ENCODE results near the gene P3R3URF. TPM values are rescaled to one million over a fixed set of nuclear protein-coding genes. Genes with fewer than 3 reads are reported as not detected.
"Not testable (repeated sequence)": the region's sequence is repeated elsewhere in the genome, so short reads cannot be mapped to it uniquely, and the experiment has no call there.

The P3R3URF gene
- polyA plus RNA-seq (ENCODE audit: insufficient read length in 4 of 4): not detected

DNA sequence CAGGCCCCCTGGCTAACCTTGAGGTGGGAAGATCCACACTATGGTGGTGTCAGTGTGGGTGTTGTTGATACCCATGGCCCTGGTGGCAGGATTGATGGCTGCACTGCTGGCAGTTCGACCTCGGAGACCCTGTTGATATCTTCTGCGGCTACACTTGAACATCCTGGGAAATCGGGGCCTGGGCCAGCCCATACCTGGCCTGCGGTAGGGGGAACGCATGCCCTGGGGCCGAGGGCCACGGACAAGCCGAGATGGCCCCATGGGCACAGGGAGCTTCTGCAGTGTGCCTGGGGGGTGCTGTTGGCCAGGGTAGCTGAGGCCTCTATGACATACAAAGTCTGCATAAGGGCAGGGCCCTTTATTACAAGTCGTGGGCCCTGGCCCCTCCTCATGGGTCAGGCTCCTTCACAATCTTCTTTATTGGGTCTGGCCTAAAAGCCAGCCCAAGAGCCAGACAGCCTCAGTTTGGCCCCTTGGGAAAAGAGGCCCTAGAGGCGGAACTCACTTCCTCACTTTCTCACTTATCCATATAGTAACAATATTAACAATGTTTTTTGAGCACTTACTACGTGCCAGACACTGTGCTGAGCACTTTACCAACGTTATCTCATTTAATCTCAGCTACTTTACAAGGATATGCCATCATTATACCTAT is at the start of gene P3R3URF:
P3R3URF (minus strand) TSS at position 278 of the 655 bp plus-strand sequence; CDS start at position 261, 17 bp downstream.
- DNase-seq (ENCODE audit: low read depth in 4 of 4, low spot score in 3 of 4): no peak

DNA sequence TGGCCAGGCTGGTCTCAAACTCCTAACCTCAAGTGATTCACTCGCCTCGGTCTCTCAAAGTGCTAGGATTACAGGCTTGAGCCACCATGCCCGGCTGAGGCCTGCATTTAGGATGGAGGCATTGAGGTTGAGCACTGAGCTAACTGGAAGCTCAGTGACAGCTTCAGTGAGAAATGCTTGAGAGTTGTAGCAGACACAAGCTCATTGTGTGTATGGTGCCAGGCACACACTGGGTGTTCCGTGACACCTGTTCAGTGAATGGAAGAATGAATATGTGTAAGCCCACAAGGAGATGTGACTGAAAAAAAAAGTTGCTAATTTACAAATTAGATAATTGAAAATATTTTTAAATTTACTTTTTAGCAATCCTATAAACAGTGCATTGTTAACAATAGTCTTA is 48.7 kb upstream of the P3R3URF start:
- DNase-seq (ENCODE audit: low read depth in 4 of 4, low spot score in 3 of 4): no peak

DNA sequence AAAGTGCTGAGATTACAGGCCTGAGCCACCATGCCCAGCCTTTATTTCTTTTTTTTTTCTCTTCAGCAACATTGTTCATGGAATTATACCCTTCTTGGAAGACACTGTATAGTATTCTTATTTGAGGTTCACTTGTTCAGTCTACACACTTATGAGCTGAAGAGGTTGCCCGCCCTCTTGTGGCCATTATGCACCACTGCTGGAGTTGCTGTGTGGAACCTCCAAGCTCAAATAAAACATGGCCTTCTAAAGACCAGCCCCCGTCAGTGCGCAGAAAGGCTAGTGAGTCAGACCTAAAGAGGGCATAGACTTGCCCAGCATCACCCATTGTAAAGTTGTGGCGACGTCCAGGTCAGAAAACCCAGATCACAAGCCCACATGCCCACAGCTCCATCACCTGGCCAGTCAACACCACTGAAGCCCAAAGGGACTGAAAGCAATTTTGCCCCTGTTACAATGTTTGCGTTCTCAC is 47.2 kb upstream of the P3R3URF start:
- peak in 1 of 4 donors; percentile 63 for DNase-seq (ENCODE audit: low read depth in 4 of 4, low spot score in 3 of 4)

DNA sequence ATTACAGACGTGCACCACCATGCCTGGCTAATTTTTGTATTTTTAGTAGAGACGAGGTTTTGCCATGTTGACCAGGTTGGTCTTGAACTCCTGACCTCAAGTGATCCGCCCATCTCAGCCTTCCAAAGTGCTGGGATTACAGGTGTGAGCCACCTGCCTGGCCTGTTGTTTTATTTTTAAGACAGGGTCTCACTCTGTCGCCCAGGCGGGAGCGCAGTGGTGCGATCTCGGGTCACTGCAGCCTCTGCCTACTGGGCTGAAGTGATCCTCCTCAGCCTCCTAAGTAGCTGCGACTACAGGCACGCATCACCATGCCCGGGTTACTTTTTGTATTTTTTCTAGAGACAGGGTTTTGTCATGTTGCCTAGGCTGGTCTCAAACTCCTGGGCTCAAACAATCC is 46.8 kb upstream of the P3R3URF start:
- DNase-seq (ENCODE audit: low read depth in 4 of 4, low spot score in 3 of 4): not testable (repeated sequence)

DNA sequence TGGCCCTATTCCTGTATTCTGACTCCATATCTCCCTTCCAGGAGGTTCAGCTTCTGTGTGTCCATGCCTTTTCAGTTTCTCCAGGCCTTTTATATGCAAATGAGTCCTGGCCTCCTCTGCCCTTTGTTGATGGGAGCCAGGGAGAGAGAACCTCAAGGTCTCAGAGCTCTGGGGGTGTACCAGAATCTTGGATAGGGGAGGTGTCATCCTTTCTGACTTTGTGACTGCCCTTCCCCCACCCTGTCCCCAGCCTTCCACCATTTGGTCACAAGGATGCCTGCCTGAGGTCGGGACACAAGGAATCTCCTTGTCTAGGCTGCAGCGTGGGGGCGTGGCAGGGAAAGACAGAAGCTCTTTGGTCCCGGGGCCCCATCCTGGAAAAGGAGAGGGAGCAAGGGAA is 45.5 kb upstream of the P3R3URF start:
- no peak for DNase-seq (ENCODE audit: low read depth in 4 of 4, low spot score in 3 of 4)

DNA sequence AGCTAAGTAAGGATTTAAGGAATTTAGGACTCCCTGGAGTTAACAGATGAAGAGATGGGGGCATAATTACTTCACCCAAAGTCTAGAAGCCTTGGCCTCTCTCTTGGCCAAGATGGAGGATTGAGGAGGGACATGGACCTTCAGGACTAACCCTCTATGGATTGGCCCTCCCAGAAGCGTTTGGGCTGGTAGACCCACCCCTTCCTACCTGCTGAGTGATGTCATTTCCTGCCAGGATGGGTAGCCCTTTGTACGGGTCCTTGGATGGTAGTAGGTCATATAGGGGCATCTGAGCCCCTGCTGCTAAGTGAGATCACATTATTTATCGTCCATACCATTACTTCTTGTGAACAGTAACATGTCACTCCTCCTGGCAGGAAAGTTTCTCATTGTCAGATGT is 44.5 kb upstream of the P3R3URF start:
- no peak for DNase-seq (ENCODE audit: low read depth in 4 of 4, low spot score in 3 of 4)

DNA sequence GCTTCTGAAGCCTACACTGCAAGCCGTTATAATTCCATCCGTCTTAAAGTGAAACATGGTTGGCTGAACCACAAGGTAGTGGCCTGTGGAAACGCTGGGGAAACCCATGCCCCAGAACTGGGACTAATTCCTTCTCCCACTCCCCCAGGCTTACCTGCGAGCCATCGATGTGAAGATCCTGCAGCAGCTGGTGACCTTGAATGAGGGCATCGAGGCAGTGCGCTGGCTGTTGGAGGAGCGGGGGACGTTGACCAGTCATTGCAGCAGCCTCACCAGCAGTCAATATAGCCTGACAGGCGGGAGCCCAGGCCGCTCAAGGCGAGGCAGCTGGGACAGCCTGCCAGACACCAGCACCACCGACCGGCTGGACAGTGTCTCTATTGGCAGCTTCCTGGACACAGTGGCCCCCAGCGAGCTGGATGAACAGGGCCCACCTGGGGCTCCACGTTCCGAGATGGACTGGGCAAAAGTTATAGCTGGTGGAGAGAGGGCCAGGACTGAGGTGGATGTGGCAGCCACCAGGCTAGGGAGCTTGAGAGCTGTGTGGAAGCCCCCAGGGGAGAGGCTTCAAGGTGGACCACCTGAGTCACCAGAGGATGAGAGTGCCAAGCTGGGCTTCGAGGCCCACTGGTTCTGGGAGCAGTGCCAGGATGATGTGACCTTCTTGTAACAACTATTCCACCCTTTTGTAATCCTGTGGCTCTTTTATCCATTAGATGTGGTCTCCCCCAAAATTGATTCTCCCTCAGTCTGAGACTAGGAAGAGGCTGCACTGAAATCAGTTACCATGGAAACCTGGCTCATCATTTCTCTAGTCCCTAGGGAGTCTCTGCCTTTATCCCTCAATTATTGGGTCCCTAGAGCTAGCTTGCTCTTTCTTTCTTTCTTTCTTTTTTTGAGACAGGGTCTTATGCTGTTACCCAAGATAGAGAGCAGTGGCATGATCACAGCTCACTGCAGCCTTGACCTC is 43.5 kb upstream of the P3R3URF start:
- DNase-seq (ENCODE audit: low read depth in 4 of 4, low spot score in 3 of 4): no peak

DNA sequence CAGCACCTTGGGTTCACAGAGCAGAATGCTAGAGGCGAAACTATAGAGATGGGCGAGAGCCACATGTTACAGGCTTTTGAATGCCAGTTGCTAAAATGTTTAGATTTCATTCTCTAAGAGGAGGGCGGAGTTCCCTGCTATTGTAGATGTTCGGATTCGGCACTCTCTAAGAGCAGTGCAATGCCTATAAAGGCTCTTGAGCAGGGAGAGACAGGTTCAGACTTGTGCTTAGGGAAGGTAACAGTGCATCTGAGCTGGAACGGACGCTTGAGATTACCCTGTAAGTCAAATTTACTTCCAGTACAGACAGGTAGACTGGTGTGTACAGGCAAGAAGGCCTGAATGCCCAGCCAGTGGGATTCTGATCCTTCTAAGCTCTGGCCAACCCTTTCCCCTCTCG is 42.2 kb upstream of the P3R3URF start:
- DNase-seq (ENCODE audit: low read depth in 4 of 4, low spot score in 3 of 4): no peak

DNA sequence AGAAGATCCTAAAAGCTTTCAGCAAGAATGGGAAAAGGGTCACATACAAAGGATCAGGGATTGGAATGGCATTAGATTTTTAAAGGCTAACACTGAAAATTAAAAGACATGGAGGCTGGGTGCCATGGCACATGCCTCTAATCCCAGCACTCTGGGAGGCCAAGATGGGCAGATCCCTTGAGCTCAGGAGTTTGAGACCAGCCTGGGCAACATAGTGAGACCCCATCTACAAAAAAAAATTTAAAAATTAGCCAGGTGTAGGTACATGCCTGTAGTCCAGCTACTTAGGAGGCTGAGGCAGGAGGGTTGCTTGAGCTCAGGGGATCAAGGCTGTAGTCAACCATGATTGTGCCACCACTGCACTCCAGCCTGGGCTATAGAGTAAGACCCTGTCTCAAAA is 39.2 kb upstream of the P3R3URF start:
- no peak for DNase-seq (ENCODE audit: low read depth in 4 of 4, low spot score in 3 of 4)

DNA sequence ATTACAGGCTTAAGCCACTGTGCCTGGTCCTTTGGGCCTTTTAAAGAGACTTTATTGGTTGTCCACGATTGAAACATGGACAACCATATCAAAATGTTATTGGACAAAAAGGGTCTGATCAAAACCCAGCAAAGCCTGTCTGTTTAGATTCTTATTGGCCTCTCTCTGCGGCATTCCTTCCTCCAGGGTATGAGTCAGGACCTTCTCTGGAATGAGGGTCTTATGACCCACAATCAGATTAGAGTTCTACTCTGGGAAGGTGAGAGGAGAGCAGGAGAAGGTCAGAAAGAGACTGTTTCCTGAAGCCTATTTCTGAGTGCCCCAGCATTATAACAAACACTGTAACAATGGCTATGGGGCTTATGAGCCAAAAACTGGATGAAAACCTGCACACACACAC is 34.8 kb upstream of the P3R3URF start:
- DNase-seq (ENCODE audit: low read depth in 4 of 4, low spot score in 3 of 4): no peak

DNA sequence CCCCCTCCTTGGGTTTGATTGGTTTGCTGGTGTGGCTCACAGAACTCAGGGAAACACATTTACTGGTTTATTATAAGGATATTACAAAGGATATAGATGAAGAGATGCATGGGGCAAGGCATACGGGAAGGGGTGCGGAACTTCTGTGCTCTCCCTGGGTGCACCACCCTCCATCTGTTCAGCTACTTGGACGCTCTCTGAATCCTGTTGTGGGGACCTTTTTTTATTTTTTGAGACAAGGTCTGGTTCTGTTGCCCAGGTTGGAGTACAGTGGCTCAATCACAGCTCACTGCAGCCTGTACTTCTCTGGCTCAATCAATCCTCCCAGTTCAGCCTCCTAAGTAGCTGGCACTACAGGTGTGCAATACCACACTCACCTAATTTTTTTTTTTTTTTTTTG is 34.3 kb upstream of the P3R3URF start:
- DNase-seq (ENCODE audit: low read depth in 4 of 4, low spot score in 3 of 4): no peak

DNA sequence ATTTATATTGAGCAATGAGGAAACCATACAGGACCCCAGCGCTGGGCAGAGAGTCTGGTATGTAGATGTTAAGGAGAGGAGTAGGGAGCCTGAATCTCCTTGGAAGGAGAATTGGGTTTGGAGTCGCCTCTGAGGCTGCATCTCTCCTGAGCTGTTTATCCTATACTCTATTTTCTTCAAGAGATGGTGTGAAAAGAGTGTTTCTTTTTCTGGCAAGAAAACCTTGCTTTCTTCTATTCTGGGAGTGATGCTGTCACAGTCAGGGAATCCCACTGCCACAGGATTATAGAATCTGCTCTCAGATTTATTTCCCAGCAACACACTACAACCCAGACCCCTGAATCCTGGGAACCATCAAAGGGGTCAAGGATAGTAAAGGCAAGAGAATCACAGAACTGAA is 30.1 kb upstream of the P3R3URF start:
- no peak for DNase-seq (ENCODE audit: low read depth in 4 of 4, low spot score in 3 of 4)

DNA sequence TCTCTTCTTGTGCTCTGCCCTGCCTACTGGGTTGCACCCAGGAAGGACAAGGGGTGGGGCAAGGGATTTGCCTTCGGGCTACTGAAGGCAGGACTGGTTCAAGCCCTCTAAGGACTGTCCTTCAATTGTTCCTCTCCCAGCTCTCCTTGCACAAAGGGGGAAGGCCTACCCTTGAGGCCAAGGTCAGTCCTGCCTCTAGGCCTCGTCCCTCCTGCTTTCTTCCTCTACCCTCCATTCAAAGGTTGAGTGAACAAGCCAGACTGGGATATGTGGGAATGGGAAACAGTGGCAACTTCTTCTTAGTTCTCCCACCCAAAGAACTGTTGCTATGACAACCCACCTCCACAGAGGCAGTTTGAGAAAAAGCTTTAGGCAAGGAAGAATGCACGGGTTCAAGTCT is 29.5 kb upstream of the P3R3URF start:
- DNase-seq (ENCODE audit: low read depth in 4 of 4, low spot score in 3 of 4): no peak

DNA sequence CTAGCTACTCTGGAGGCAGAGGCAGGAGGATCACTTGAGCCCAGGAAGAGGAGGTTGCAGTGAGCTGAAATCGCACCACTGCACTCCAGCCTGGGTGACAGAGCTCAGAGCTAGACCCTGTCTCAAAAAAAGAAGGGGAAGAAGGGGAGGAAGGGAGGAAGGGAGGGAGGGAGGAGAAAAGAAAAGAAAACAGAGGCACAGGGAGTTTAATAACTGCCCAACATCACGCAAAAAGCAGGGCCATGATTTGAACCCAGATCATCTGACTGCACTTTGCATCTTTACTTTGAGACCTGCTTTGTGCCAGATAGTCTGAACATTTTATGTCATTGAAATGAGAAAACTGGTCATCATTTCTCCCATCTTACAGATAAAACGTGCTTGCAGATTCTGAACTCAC is 28.9 kb upstream of the P3R3URF start:
- DNase-seq (ENCODE audit: low read depth in 4 of 4, low spot score in 3 of 4): no peak

DNA sequence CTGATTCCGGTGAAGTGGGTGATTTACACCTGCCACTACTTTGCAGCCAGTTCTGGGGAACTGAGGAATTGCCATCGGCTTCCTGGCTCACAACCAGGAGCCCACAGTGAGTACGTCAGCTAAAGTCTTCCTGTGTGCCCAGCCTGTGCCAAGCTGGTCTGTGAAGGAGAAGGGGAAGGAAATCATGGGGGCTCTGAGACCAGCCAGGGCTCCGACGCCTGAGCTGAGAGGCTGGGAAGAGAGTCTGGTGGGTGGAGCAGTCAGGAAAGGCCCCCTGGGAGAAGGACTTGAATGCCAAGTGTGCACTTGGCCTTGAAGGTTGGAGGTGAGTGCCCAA is 28.1 kb upstream of the P3R3URF start:
- DNase-seq (ENCODE audit: low read depth in 4 of 4, low spot score in 3 of 4): no peak

DNA sequence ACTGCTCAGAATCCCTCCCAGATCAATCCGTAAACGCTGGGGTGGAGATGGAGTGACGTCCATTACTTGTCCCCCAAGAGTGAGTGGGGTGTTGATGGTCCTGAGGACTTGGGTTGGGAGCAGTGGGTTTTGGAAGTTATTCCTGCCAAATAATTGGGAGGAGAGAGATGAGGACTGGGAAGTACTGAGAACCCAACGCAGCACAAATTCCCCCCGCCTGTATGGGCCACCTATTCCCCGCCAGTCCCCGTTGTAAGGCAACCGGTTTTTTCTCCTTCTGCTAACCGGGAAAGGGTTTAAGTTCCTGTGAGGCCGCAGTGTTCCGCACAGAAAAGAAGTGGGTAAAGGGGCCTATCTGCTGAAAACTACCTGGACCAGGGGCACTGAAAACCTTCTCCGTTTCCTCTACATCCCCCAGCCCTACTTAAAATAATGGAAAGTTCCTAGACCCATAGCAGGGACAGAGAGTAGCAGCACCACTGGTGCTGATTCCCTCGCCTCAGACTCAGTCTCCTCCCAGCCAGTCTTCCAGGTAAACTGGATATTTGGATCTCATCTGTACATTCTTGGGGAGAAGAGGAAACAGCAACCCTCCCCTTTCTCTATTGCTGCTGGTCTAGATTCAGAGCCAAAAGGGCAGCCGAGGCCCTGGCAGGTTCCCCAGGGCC is 27.6 kb upstream of the P3R3URF start:
- DNase-seq (ENCODE audit: low read depth in 4 of 4, low spot score in 3 of 4): no peak

DNA sequence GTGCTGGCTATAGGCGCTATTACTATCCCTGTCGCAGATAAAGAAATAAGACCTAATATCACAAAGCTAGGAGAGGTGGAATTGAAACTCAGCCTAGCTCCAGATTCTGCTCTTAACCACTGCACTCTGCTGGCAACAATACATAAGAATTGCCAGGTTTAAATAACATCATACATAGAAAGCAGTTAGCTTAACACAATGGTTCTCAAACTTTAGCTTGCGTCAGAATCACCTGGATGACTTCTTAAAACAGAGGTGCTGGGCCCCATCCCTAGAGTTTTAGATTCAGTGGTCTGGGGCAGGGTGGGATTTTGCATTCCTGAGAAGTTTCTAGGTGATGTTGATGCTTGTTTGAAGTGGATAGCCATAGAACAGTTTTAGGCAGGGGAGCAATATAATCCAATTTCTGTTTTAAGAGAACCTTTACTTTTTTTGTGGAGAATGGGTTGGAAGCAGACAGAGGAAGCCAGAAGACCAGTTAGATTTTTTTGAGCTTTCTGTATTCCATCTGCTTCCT is 23.0 kb upstream of the P3R3URF start:
- no peak for DNase-seq (ENCODE audit: low read depth in 4 of 4, low spot score in 3 of 4)

DNA sequence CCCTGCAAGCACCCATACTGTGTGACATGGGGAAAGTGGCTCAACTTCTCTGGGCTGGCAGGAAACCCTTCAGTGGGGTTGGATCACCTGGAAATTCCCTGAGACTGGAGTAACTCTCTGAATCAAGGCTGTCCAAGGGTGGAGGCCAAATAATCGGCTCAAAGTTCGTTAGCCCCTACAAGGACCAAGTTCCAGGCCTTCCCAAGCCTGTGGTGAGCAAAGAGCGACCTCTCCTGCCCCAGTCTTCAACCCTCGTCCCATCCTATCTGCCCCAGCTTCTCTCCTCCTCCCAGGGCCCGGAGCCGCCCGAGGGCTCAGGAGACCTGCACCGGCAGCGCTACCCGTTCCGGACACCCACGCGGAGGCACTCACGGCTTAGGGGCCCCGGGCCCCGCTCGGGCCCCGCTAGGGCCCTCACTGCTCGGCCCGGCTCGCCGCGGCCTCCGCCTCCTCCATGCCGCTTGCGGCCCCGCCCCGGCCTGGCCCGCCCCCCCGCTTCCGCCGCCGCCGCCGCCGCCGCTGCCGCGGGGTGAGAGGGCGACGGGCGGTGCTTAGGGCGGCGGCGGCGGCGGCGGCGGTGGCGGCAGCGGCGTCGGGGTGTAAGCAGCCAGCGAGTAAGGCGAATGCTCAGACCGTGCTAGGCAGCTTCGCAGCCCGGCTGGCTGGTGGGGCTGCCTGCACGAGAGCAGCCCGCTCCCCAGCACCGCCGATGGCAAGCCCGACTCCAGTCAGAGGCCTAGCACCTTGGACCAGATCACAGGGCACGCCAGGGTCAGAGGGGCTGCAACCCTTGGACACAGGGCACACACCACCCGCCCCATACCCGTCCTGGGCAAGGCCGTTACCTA is 21.9 kb upstream of the P3R3URF start, which contains the start of gene POMGNT1:
POMGNT1 (minus strand) TSS at position 471 of the 848 bp plus-strand sequence. CDS start 613 bp downstream, outside the sequence.
- DNase-seq (ENCODE audit: low read depth in 4 of 4, low spot score in 3 of 4): no peak

DNA sequence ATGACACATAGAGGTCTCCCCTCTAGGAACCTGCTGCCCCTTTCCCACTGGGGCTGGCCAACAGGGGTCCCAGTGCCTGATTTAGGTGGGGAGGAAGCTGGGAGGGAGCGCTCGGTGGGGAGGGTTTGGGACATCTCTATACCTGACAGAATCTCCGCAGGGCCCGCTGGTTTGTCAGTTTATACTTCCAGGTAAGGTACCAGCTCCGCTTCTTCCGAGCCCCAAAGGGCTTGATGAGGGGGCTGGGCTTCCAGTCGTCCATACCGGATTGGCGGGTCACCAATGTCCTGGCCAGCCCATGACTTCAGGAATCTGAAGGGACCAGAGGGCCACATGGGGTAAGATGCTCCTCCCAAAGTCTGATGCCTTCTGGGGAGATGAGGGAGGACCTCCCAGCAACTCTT is 21.3 kb upstream of the P3R3URF start:
- DNase-seq (ENCODE audit: low read depth in 4 of 4, low spot score in 3 of 4): no peak

DNA sequence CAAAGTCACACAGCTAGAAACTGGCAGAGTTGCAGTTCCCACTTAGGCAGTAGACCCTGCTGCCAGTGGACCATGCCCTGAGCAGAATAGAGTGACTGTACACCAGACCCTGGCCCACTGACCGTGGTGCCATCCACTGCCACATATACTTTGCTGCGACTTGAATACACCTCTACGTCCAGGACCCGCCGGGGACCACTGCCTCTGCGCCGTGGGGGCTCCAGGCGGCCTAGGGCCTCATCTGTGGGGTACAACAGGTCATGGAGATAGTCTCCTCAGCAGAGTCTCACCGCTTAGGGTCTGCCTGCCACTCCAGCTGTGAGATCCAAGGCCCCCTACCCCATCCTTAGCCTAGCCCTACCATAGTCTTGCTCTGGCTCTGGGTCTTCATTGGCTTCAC is 20.3 kb upstream of the P3R3URF start:
- no peak for DNase-seq (ENCODE audit: low read depth in 4 of 4, low spot score in 3 of 4)
